NB4 (cell line): ENCODE data around the gene AMFR.

Experiments
- CTCF ChIP-seq: IDR thresholded peaks from one replicate; pipeline ENCODE4 v1.5.1; 2012; ENCODE audit warnings: low read depth, low read length
- MYC ChIP-seq: IDR thresholded peaks from 2 replicates; pipeline ENCODE4 v1.6.1; 2011; ENCODE audit warnings: low read depth, low read length
- POLR2A ChIP-seq: IDR thresholded peaks from 2 replicates; pipeline ENCODE4 v1.6.1; 2011; ENCODE audit warnings: mild to moderate bottlenecking; ENCODE audit not compliant: insufficient read length; ENCODE audit errors: extremely low read depth

DNA sequence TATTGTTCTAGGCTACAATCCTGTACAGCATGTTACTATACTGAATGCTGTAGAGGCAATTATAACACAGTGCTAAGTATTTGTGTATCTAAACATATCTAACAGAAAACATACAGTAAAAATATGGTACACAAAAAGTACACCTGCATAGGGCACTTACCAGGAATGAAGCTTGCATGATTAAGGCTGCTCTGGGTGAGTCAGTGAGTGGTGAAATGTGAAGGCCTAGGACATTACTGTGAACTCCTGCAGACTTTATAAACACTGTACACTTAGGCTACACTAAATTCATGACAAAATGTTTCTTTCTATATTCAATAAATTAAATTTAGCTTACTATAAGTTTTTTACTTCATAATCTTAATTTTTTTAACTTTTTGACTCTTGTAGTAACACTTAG, 37.1 kb downstream of the AMFR start:
- TF ChIP-seq POLR2A (no peak), CTCF (no peak), MYC (no peak)
